Measurements from ENCODE around the gene ZNF432.

The ZNF432 gene

DNA sequence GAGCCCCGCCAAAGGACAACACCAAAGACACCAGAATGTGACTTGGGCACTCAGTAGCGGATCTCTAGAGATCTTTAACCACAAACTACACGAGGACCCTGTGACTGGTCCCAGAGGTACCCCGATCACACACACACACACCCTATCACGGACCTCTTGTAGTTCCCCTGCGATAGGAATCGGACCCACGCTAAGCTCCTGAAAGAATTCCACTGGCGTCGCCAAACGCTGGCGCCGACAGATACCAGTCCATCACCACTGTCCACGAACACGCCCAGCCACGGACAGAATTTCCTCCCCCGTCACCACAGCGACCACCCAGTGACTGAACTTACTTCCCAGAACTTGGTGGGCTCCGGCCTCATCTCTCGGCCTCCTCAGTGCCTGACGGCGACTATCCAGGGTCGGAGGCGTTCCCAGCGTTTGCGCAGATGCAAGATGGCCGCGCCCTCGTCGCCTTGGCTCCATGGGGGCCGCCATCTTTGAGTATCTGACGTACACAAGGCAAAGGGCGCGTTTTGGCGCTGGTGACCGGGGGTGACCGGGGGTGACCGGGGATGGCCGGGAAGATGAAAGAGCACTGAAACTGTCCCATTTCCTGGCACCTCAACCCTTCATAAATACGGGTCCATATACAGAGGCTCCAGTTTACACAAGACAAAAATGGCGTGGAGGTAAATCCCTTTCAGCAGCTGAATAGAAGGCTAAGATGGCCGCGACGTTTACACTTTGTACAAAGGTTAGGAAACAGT, 40.7 kb downstream of the ZNF432 start, which contains the start of gene ZNF615:
ZNF615 (minus strand) TSS at position 406 of the 752 bp plus-strand sequence. CDS start 4,500 bp downstream, outside the sequence.
- DNase-seq (ENCODE audit: low spot score) = peak; percentile 82

DNA sequence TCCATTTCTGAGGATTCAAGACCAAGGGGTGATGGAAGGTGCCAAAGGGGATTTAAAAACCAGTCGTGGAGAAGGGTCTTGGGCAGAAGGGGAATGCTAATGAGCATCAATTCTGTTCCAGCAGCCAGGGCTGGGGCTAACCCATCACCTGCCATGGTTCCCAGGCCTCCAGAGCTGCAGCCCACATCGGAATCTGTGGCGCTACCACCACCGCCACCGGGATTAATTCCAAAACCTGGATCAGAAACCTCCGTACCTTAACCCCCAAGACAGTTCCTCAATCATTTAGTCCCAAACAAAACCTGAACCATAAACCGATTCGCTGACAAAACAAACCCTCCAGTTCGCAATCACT, 41.2 kb downstream of the ZNF432 start:
- no peak for DNase-seq (ENCODE audit: low spot score)

DNA sequence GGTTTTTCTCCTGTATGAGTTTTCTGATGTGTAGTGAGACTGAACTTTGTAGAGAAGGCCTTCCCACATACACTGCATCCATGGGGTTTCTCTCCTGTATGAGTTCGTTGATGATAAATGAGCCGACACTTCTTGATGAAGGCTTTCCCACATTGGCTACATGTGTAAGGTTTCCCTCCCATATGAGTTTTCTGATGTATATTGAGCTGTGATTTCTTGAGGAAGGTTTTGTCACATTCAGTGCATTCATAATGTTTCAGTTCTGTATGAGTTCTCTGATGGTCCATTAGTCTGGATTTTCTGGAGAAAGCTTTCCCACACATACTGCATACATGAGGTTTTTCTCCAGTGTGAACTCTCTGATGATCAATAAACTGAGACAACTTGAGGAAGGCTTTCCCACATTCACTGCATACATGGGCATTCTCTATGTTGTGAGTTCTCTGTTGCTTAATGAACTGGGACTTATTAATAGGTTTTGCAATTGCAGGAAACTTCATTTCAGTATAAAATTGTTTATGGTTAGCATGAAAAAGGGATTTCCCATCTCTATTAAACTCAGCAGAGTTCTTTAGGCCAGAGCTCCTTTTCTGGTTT, 54.5 kb downstream of the ZNF432 start:
- DNase-seq (ENCODE audit: low spot score) = no peak

DNA sequence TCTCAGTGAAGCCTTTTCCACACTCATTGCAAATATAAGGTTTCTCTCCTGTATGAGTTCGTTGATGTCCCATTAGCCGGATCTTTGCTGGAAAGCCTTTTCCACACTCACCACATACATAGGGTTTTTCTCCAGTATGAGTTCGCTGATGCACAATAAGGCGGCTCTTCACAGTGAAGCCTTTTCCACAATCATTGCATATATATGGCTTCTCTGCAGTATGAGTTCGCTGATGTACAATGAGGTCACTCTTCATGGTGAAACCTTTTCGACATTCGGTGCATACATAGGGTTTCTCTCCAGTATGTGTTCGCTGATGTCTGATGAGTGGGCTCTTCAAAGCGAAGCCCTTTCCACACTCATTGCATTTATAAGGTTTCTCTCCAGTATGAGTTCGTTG, 55.2 kb downstream of the ZNF432 start:
- no peak for DNase-seq (ENCODE audit: low spot score)

DNA sequence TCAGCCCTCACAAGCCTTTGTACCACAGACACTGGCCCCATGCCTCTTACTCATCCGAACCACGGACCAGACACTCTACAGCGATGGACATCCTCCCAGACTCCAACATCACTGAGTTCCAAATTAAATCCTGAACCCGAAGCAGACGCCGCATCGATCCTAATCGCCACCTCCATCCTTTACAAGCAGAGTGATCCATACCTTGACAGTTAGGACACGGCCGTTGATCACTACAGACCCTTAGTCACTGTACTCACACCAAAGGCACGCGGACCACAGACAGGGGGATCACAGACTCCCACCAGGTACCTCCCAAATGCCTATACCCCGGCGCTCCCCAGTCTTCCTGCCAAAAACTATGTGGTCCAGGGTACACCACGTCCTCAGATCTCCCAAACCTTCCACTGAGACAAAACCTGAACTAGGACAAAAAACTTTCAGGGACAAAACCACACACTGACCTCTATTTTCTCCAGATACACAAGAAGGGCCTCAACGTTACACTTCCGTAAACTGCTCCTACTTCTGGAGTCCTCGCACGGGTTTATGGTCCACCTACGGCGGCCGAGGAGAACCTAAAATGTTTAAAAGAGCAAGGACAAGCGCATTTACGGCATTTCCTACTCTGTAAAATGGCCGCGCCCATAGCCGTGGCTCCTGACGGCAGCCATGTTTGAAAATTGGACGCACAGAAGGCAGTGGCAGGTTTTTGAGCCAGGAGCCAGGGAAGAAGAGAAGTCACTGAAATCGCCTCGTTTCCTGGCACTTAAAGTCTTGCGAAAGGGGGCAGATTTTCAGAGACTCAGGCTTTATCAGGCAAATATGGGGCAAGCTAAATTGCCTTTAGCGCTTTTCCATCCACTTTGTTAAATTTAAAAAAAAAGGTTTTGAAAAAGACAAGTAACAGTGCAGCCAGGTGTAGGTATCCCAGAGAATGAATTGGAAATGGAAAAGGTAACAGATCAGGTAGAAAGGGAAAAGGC, 62.0 kb downstream of the ZNF432 start, which contains the start of gene ZNF350:
ZNF350 (minus strand) TSS at position 532 of the 983 bp plus-strand sequence. CDS start 12,480 bp downstream, outside the sequence.
- peak; percentile 82 for DNase-seq (ENCODE audit: low spot score)

DNA sequence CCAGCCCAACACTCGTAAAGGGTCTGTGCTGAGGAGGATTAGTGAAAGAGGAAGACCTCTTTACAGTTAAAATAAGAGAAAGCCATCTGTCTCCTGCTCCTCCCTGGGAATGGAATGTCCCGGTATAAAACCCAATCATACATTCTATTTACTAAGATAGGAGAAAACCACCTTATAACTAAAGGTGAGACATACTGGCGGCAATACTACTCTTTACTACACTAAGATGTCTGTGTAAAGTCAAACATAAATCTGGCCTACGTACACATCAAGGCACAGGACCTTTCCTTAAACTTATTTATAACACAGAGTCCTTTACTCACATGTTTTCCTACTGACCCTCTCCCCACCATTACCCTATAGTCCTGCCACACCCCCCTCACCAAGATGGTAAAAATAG, 65.3 kb downstream of the ZNF432 start:
- no peak for DNase-seq (ENCODE audit: low spot score)
